K562 (cell line): ENCODE data around the gene WDR91. TPM values are rescaled to one million over a fixed set of nuclear protein-coding genes. Genes with fewer than 3 reads are reported as not detected.

Experiments used
- ATAC-seq: fragments of 200-7000 bp; cut with Tn5 transposase; 3 replicates; pipeline ENCODE4 v1.9.1; 2020; ENCODE audit warnings: moderate library complexity
- BruUV-seq: library from RNA; stranded (reverse); fragments of 400-500 nt; replicated peaks from 2 replicates; lab custom pipeline; 2021; lab: Mats Ljungman, UMichigan
- CTCF ChIA-PET: fragments of 300-600 bp; formaldehyde crosslinking; extraction: SDS; loops from one replicate; lab custom pipeline; 2021; ENCODE audit warnings: low intra/inter-chr PET ratio; lab: Yijun Ruan, JAX
- POLR2A ChIA-PET: fragments of 300-600, 350-650 bp; sonication (Branson Sonifier 250); formaldehyde crosslinking; extraction: SDS; loops from one replicate; lab custom pipeline; 2021; ENCODE audit warnings: antibody characterized with exemption, inconsistent platforms; lab: Yijun Ruan, JAX
- DNase-seq, 4 experiments: peaks; one replicate each; pipeline versions ENCODE4 v3.0.0 to v3.0.0-alpha.2; 2011 to 2018; ENCODE audit warnings: low spot score in 3 of 4, mixed read lengths in 3 of 4; ENCODE audit errors: extremely low read depth in 1 of 4
- FAIRE-seq: peaks from 2 replicates; lab custom pipeline; 2011; peaks lifted over from hg19 to GRCh38; lab: Jason Lieb, UNC
- H2AFZ ChIP-seq: 2 replicates; pipeline ENCODE4 v1.6.0; 2011; ENCODE audit warnings: low read depth, low read length, control low read depth, inconsistent platforms
- H3K27ac ChIP-seq: fragments of 200-600 bp; 3 replicates; pipeline ENCODE4 v1.8.0; 2011; ENCODE audit warnings: low read depth, mild to moderate bottlenecking, control low read depth, inconsistent platforms, low read length, moderate library complexity, mixed read lengths; ENCODE audit errors: extremely low read depth
- H3K27me3 ChIP-seq, 2 experiments: fragments of 300-600 bp in 1 of 2; 2 replicates in 1 of 2; 3 replicates in 1 of 2; pipeline versions ENCODE4 v1.6.0 to v1.8.0; 2011; ENCODE audit warnings: inconsistent platforms in 2 of 2, low read length in 2 of 2, mild to moderate bottlenecking in 1 of 2, mixed read lengths in 1 of 2, moderate library complexity in 1 of 2; ENCODE audit not compliant: control insufficient read depth in 2 of 2, insufficient read depth in 2 of 2
- H3K36me3 ChIP-seq: fragments of 300-600 bp; 3 replicates; pipeline ENCODE4 v1.8.0; 2011; ENCODE audit warnings: mild to moderate bottlenecking, low read length, inconsistent platforms; ENCODE audit not compliant: control insufficient read depth, insufficient read depth
- H3K4me1 ChIP-seq, 2 experiments: fragments of 200-600 bp in 1 of 2; replicated peaks in 1 of 2; 2 replicates in 1 of 2; 3 replicates in 1 of 2; pipeline versions ENCODE4 v1.5.1 to v1.8.0; 2011; ENCODE audit warnings: inconsistent platforms in 2 of 2, low read length in 2 of 2, mild to moderate bottlenecking in 1 of 2, mixed read lengths in 1 of 2, moderate library complexity in 1 of 2; ENCODE audit not compliant: control insufficient read depth in 2 of 2, insufficient read depth in 2 of 2
- H3K4me2 ChIP-seq: 2 replicates; pipeline ENCODE4 v1.6.1; 2011; ENCODE audit warnings: low read length, control low read depth, inconsistent platforms, mixed read lengths; ENCODE audit not compliant: insufficient read depth
- H3K4me3 ChIP-seq: fragments of 200-600 bp; sonication (generic), shearing (Covaris generic); 2 replicates; pipeline ENCODE4 v1.5.1; 2016; ENCODE audit warnings: control low read depth, inconsistent platforms
- H3K79me2 ChIP-seq: fragments of 200-600 bp; 3 replicates; pipeline ENCODE4 v1.8.0; 2011; ENCODE audit warnings: low read length, inconsistent platforms; ENCODE audit not compliant: control insufficient read depth, insufficient read depth
- H3K9ac ChIP-seq, 2 experiments: 2 replicates each; pipeline versions ENCODE4 v1.6.0 to v1.6.1; 2011; ENCODE audit warnings: low read depth in 2 of 2, low read length in 2 of 2, control low read depth in 1 of 2, inconsistent platforms in 1 of 2, mild to moderate bottlenecking in 1 of 2, mixed read lengths in 1 of 2; ENCODE audit not compliant: insufficient read depth in 1 of 2
- H3K9me1 ChIP-seq: one replicate; pipeline ENCODE4 v1.6.0; 2011; ENCODE audit warnings: inconsistent platforms, mild to moderate bottlenecking, low read length, moderate library complexity; ENCODE audit not compliant: control insufficient read depth, insufficient read depth
- H3K9me3 ChIP-seq: replicated peaks from 2 replicates; pipeline ENCODE4 v1.5.1; 2011; ENCODE audit warnings: low read depth, low read length, inconsistent platforms; ENCODE audit not compliant: control insufficient read depth, insufficient read depth
- H4K20me1 ChIP-seq: replicated peaks from 2 replicates; pipeline ENCODE4 v1.6.1; 2011; ENCODE audit warnings: low read length, inconsistent platforms, mixed read lengths; ENCODE audit not compliant: control insufficient read depth, insufficient read depth
- BHLHE40 ChIP-seq: IDR thresholded peaks from 2 replicates; pipeline ENCODE4 v1.6.1; 2011; ENCODE audit warnings: low read length, improper control_type of control experiment
- CBX5 ChIP-seq: IDR thresholded peaks from 2 replicates; pipeline ENCODE4 v1.6.1; 2014; ENCODE audit warnings: low read depth, borderline replicate concordance
- DIDO1 ChIP-seq: fragments of 450-650 bp; IDR thresholded peaks from 2 replicates; pipeline ENCODE4 v1.6.1; 2016; ENCODE audit warnings: low read depth, missing biosample characterization, missing genetic modification characterization
- MTA3 ChIP-seq: fragments of 450-650 bp; formaldehyde crosslinking; IDR thresholded peaks from 2 replicates; pipeline ENCODE4 v1.6.1; 2017; ENCODE audit warnings: mild to moderate bottlenecking, borderline replicate concordance
- NCOA1 ChIP-seq: fragments of 450-650 bp; IDR thresholded peaks from 2 replicates; pipeline ENCODE4 v1.6.1; 2016; ENCODE audit warnings: low read depth
- NCOA4 ChIP-seq: fragments of 450-650 bp; IDR thresholded peaks from 2 replicates; pipeline ENCODE4 v1.6.1; 2018; ENCODE audit warnings: mild to moderate bottlenecking; ENCODE audit not compliant: partially characterized antibody
- SP2 ChIP-seq: IDR thresholded peaks from 2 replicates; pipeline ENCODE4 v1.6.1; 2011; ENCODE audit warnings: mild to moderate bottlenecking, low read depth, low read length, moderate library complexity; ENCODE audit not compliant: poor library complexity, severe bottlenecking; ENCODE audit errors: extremely low read depth
- XRCC3 ChIP-seq: fragments of 450-650 bp; IDR thresholded peaks from 2 replicates; pipeline ENCODE4 v1.6.1; 2017; ENCODE audit warnings: mild to moderate bottlenecking, moderate library complexity
- ZNF311 ChIP-seq: fragments of 250-450 bp; sonication (Bioruptor Pico); IDR thresholded peaks from 2 replicates; pipeline ENCODE4 v1.4.0; 2020; ENCODE audit warnings: mild to moderate bottlenecking, moderate library complexity
- ZNF695 ChIP-seq: fragments of 450-650 bp; formaldehyde crosslinking; IDR thresholded peaks from 2 replicates; pipeline ENCODE4 v1.4.0; 2020; ENCODE audit warnings: mild to moderate bottlenecking, moderate library complexity
- WGBS: fragments of 100-300 bp; shearing (Covaris generic); methylation state at CpG from one replicate; pipeline ENCODE4 v1.1.6; 2016; ENCODE audit warnings: low coverage, mixed read lengths; ENCODE audit not compliant: insufficient coverage; ENCODE audit errors: missing lambda C conversion rate; 5-methylcytosine and 5-hydroxymethylcytosine counted together
- in situ Hi-C: fragments of 300-500 bp; cut with MboI; formaldehyde crosslinking; loops from 4 replicates; pipeline ENCODE4 v1.15.0; 2018; ENCODE audit warnings: inconsistent platforms, mixed read lengths
- intact Hi-C: fragments of 100-400 bp; cut with micrococcal nuclease; formaldehyde crosslinking; loops from 2 replicates; pipeline ENCODE4 v1.14.2; 2022
- polyA plus RNA-seq, 8 experiments: library from polyadenylated mRNA; depleted of rRNA in 4 of 8; stranded (reverse) in 5 of 8; unstranded in 3 of 8; fragments of >200 nt; fragmentation: Nextera tagmentation in 2 of 8; fragmentation: Illumina TruSeq in 1 of 8; extraction: Ambion mirVana in 2 of 8; extraction: Trizol in 1 of 8; gene quantifications; 2 replicates each; pipeline versions ENCODE4 v1.2.1 to v1.2.3, GENCODE V29; 2011 to 2014; ENCODE audit warnings: inconsistent platforms in 1 of 8, missing spikeins in 1 of 8
- total RNA-seq, 7 experiments: library from RNA; depleted of rRNA in 6 of 7; stranded (reverse); fragments of >200 nt in 6 of 7; fragmentation: Illumina TruSeq in 2 of 7; extraction: Trizol in 2 of 7; gene quantifications; 2 replicates each; pipeline versions ENCODE4 v1.2.1 to v1.2.3, GENCODE V29; 2011 to 2021; ENCODE audit warnings: low replicate concordance in 1 of 7
- TF ChIP-seq, protein P1 (sequence below): sonication (generic); formaldehyde crosslinking; IDR thresholded peaks from 2 replicates; pipeline ENCODE4 v1.8.0; 2022; ENCODE audit warnings: mild to moderate bottlenecking, missing genetic modification reagents
- TF ChIP-seq, protein P2 (sequence below): IDR thresholded peaks from 3 replicates; pipeline ENCODE4 v1.6.1; 2011; ENCODE audit warnings: borderline replicate concordance, mild to moderate bottlenecking, moderate library complexity; ENCODE audit not compliant: insufficient read length; ENCODE audit errors: extremely low read depth

Gene WDR91
- total and polyA plus RNA-seq, 9 of the 15 experiments (the other 6 are each of a cell fraction or from before 2014, with no cell fraction given), result 1.9 to 18.2 (median 9.8) TPM

GRCh38 chr7:135186261-135186540, 25.1 kb downstream of the WDR91 start:
- no TSS peak for BruUV-seq
- H3K36me3 ChIP-seq, result peaks cover 19% of the 10 kb centered on the region; the same call in 2 of the 3 replicates
- H3K9ac ChIP-seq, result peak overlapping the region in 1 of 2 experiments; percentile 73; a peak in 2 of 4 replicates
- in situ Hi-C loops, result no loop called here
- H3K4me1 ChIP-seq, result peaks cover 6 to 10% of the 10 kb centered on the region in 2 experiments; a peak in 4 of 5 replicates
- no peak overlapping the region for H3K4me3 ChIP-seq
- no peaks in the 10 kb centered on the region for H3K9me1 ChIP-seq
- peaks cover 11% of the 10 kb centered on the region for H3K9me3 ChIP-seq
- TF ChIP-seq MTA3 (no peak), BHLHE40 (no peak)
- ATAC-seq, result no peak
- H2AFZ ChIP-seq, result no peak overlapping the region
- POLR2A ChIA-PET, result interaction anchor here (0.8 to 2.4 kb wide), 2 partner anchors 12 to 22 kb away, joined by 4 to 9 read pairs; no protein-coding TSS in a partner anchor
- intact Hi-C loops, result no loop called here
- H3K79me2 ChIP-seq, result no peaks in the 10 kb centered on the region
- DNase-seq, result no peak
- H3K4me2 ChIP-seq, result no peak overlapping the region
- H4K20me1 ChIP-seq, result no peaks in the 10 kb centered on the region
- H3K27ac ChIP-seq, result no peak overlapping the region
- no peak for FAIRE-seq
- no peaks in the 10 kb centered on the region for H3K27me3 ChIP-seq
- 89% methylated on average over 3 of the region's 3 CpGs for WGBS
- CTCF ChIA-PET, result no interaction called here

- H3K9ac ChIP-seq, result peak overlapping the region in 1 of 2 experiments; percentile 73; a peak in 2 of 4 replicates
- no peaks in the 10 kb centered on the region for H3K9me1 ChIP-seq
- WGBS, result 50% methylated on average over 7 of the region's 7 CpGs
- no peak for DNase-seq
- no peak overlapping the region for H3K4me3 ChIP-seq
- H3K36me3 ChIP-seq, result peaks cover 19% of the 10 kb centered on the region; the same call in 2 of the 3 replicates
- H3K9me3 ChIP-seq, result peaks cover 16% of the 10 kb centered on the region
- intact Hi-C loops (no loop called here), in situ Hi-C loops (no loop called here)
- ATAC-seq, result no peak
- H2AFZ ChIP-seq, result no peak overlapping the region
- no TSS peak for BruUV-seq
- H3K27ac ChIP-seq, result no peak overlapping the region
- no peak overlapping the region for H3K4me2 ChIP-seq
- ChIA-PET CTCF (no interaction called here), POLR2A (interaction anchor here (1.4 kb wide), 1 partner anchor 11 kb away, joined by 4 read pairs; no protein-coding TSS in a partner anchor)
- no peak for FAIRE-seq
- no peaks in the 10 kb centered on the region for H3K79me2 ChIP-seq
- peaks cover 6 to 10% of the 10 kb centered on the region in 2 experiments; a peak in 4 of 5 replicates for H3K4me1 ChIP-seq
- no peaks in the 10 kb centered on the region for H3K27me3 ChIP-seq
- no peaks in the 10 kb centered on the region for H4K20me1 ChIP-seq
- TF ChIP-seq ZNF311 (no peak), NCOA4 (no peak), CBX5 (no peak), DIDO1 (no peak), NCOA1 (no peak), ZNF695 (CRISPR knock-in tag) (no peak), XRCC3 (no peak), SP2 (no peak)
- TF ChIP-seq, protein P1, sequence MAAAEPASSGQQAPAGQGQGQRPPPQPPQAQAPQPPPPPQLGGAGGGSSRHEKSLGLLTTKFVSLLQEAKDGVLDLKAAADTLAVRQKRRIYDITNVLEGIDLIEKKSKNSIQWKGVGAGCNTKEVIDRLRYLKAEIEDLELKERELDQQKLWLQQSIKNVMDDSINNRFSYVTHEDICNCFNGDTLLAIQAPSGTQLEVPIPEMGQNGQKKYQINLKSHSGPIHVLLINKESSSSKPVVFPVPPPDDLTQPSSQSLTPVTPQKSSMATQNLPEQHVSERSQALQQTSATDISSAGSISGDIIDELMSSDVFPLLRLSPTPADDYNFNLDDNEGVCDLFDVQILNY (CRISPR knock-in tag), result no peak
- TF ChIP-seq, protein P2, sequence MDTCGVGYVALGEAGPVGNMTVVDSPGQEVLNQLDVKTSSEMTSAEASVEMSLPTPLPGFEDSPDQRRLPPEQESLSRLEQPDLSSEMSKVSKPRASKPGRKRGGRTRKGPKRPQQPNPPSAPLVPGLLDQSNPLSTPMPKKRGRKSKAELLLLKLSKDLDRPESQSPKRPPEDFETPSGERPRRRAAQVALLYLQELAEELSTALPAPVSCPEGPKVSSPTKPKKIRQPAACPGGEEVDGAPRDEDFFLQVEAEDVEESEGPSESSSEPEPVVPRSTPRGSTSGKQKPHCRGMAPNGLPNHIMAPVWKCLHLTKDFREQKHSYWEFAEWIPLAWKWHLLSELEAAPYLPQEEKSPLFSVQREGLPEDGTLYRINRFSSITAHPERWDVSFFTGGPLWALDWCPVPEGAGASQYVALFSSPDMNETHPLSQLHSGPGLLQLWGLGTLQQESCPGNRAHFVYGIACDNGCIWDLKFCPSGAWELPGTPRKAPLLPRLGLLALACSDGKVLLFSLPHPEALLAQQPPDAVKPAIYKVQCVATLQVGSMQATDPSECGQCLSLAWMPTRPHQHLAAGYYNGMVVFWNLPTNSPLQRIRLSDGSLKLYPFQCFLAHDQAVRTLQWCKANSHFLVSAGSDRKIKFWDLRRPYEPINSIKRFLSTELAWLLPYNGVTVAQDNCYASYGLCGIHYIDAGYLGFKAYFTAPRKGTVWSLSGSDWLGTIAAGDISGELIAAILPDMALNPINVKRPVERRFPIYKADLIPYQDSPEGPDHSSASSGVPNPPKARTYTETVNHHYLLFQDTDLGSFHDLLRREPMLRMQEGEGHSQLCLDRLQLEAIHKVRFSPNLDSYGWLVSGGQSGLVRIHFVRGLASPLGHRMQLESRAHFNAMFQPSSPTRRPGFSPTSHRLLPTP, result no peak
Measured at GRCh38 chr7:135185471-135186260, 25.7 kb downstream of the WDR91 start.
